ENCODE data around the gene PLEKHG5.

GRCh38 chr1:6507461-6507911 is 16.0 kb upstream of the PLEKHG5 start:
- TF ChIP-seq, protein P1, sequence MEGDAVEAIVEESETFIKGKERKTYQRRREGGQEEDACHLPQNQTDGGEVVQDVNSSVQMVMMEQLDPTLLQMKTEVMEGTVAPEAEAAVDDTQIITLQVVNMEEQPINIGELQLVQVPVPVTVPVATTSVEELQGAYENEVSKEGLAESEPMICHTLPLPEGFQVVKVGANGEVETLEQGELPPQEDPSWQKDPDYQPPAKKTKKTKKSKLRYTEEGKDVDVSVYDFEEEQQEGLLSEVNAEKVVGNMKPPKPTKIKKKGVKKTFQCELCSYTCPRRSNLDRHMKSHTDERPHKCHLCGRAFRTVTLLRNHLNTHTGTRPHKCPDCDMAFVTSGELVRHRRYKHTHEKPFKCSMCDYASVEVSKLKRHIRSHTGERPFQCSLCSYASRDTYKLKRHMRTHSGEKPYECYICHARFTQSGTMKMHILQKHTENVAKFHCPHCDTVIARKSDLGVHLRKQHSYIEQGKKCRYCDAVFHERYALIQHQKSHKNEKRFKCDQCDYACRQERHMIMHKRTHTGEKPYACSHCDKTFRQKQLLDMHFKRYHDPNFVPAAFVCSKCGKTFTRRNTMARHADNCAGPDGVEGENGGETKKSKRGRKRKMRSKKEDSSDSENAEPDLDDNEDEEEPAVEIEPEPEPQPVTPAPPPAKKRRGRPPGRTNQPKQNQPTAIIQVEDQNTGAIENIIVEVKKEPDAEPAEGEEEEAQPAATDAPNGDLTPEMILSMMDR (IDR thresholded peaks at IDR 0.05): no peak
- TF ChIP-seq POLR2A (IDR thresholded peaks at IDR 0.05): no peak

All from uterus (tissue), 2 donors.